ENCODE measurements around the gene PGR.

DNA sequence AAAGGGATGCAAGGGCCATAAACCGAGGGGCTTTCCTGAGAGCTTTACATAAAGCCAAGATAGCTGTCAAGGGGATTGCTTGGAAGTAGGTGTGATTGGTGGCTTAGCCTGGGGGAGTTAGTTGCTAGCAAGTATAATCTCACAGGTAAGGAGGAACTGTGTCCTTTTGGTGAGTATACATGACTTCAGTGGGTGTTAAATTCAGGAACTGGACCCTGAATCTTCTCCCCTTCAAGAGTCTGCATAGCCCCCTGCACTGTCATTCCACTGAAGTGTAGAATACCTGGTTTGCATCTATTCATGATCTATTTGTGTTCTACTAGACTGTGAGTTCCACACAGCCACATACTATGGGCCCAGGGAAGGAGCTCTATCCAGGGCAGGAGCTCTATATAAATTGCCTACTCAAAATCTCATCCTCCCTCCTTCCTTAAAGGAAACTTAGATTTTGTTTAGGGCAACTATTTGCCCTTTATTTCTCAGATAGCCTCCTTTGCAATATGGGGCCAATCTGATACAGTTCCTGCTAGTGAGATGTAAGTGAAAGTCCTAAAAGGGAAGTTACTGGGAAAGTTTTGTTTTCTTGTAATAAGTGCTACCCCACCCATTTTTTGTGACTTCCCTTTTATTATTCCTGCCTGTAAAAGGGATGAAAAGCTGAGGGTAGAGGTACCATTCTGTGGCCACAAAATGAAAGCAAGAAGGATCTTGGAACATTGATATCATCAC is 120.5 kb downstream of the PGR start:
- TF ChIP-seq, protein P1, sequence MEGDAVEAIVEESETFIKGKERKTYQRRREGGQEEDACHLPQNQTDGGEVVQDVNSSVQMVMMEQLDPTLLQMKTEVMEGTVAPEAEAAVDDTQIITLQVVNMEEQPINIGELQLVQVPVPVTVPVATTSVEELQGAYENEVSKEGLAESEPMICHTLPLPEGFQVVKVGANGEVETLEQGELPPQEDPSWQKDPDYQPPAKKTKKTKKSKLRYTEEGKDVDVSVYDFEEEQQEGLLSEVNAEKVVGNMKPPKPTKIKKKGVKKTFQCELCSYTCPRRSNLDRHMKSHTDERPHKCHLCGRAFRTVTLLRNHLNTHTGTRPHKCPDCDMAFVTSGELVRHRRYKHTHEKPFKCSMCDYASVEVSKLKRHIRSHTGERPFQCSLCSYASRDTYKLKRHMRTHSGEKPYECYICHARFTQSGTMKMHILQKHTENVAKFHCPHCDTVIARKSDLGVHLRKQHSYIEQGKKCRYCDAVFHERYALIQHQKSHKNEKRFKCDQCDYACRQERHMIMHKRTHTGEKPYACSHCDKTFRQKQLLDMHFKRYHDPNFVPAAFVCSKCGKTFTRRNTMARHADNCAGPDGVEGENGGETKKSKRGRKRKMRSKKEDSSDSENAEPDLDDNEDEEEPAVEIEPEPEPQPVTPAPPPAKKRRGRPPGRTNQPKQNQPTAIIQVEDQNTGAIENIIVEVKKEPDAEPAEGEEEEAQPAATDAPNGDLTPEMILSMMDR (IDR thresholded peaks at IDR 0.05; ENCODE audit: borderline replicate concordance, extremely low read depth, low read length, poor library complexity, severe bottlenecking), result no peak
- no peak for TF ChIP-seq EZH2 (IDR thresholded peaks at IDR 0.05; ENCODE audit: borderline replicate concordance, low read depth, low read length, severe bottlenecking)
